Gastrocnemius medialis (tissue), 4 donors: ENCODE data around the gene PURA.

ENCODE experiments used
- CTCF ChIP-seq, 5 experiments: fragments of 450-650 bp in 3 of 5; fragments of 200-600 bp in 2 of 5; sonication (generic) in 2 of 5; IDR thresholded peaks in 4 of 5; conservative IDR thresholded peaks in 1 of 5; 1 replicate in 4 of 5; 2 replicates in 1 of 5; pipeline ENCODE4 v1.5.1; 2016 to 2019; ENCODE audit warnings: antibody characterized with exemption in 5 of 5, mild to moderate bottlenecking in 3 of 5, moderate library complexity in 3 of 5
- POLR2A ChIP-seq, 2 donors: fragments of 450-650 bp; IDR thresholded peaks; one replicate each; pipeline ENCODE4 v1.6.1; 2017; ENCODE audit warnings: antibody characterized with exemption in 2 of 2, mild to moderate bottlenecking in 2 of 2, moderate library complexity in 2 of 2

- TF ChIP-seq CTCF (IDR thresholded peaks at IDR 0.05 in 4 of 5, conservative IDR thresholded peaks at IDR 0.05 in 1 of 5) (no peak), POLR2A (IDR thresholded peaks at IDR 0.05) (no peak)
Observed at GRCh38 chr5:140076788-140077187, 37.1 kb upstream of the PURA start.
